Left lung (tissue), 10 donors: ENCODE measurements around the gene PAPPA. TPM values are rescaled to one million over a fixed set of nuclear protein-coding genes. Genes with fewer than 3 reads are reported as not detected.

ENCODE experiments used
- ATAC-seq: fragments of 200-7000 bp; cut with Tn5 transposase; one replicate; pipeline ENCODE4 v1.9.1; 2020; ENCODE audit warnings: moderate library complexity
- DNase-seq, 4 donors: peaks; one replicate each; pipeline ENCODE4 v3.0.0-alpha.2; 2013 to 2020
- H3K27ac ChIP-seq, 2 donors: fragments of 200-600 bp; sonication (generic) in 1 of 2; one replicate each; pipeline versions ENCODE4 v1.5.0 to v1.8.0; 2020 to 2021
- H3K27me3 ChIP-seq, 2 donors: fragments of 200-600 bp; sonication (generic) in 1 of 2; one replicate each; pipeline versions ENCODE4 v1.5.0 to v1.8.0; 2020 to 2021
- H3K36me3 ChIP-seq, 2 donors: fragments of 200-600 bp; sonication (generic) in 1 of 2; one replicate each; pipeline versions ENCODE4 v1.5.0 to v1.8.0; 2020 to 2021
- H3K4me1 ChIP-seq, 2 donors: fragments of 200-600 bp; one replicate each; pipeline ENCODE4 v1.8.0; 2021
- H3K4me3 ChIP-seq, 2 donors: fragments of 200-600 bp; sonication (generic) in 1 of 2; one replicate each; pipeline versions ENCODE4 v1.5.0 to v1.8.0; 2020 to 2021; ENCODE audit warnings: mild to moderate bottlenecking in 1 of 2
- H3K9me3 ChIP-seq, 2 donors: fragments of 200-600 bp; sonication (generic) in 1 of 2; one replicate each; pipeline versions ENCODE4 v1.5.0 to v1.8.0; 2020 to 2021
- intact Hi-C, 2 donors: fragments of 100-400 bp; cut with DNase I; formaldehyde crosslinking; loops; one replicate each; pipeline versions ENCODE4 v1.11.2 to v1.14.2; 2022
- polyA plus RNA-seq, 6 donors: library from polyadenylated mRNA; unstranded; fragments of 120-200 nt; gene quantifications; one replicate each; pipeline ENCODE4 v1.2.1, GENCODE V29; 2013; ENCODE audit not compliant: insufficient read length in 6 of 6
- total RNA-seq, 2 donors: library from RNA; stranded (reverse); fragmentation: NEBNext Ultra II Directional; extraction: Animal tissue kit (Norgen Biotek cat#: 25700); gene quantifications; one replicate each; pipeline ENCODE4 v1.2.1, GENCODE V29; 2021
- TF ChIP-seq, protein P1 (sequence below), 2 donors: fragments of 200-600 bp; sonication (generic) in 1 of 2; IDR thresholded peaks; one replicate each; pipeline versions ENCODE4 v1.5.0 to v1.8.0; 2021; ENCODE audit warnings: antibody characterized with exemption in 2 of 2
- donor health status: DM: no; HTN: yes; CAD: no.
- donor health status: DM: no; HTN: no; CAD: no.

Gene PAPPA
- total and polyA plus RNA-seq, 8 donors = 1.1 to 9.8 (median 1.3) TPM

GRCh38 chr9:116276651-116277121, 123.1 kb downstream of the PAPPA start:
- Histone ChIP-seq H3K27me3 (peaks cover 0 to 12% of the 10 kb centered on the region in 2 donors), H3K4me1 (no peaks in the 10 kb centered on the region), H3K27ac (no peak overlapping the region), H3K9me3 (no peaks in the 10 kb centered on the region), H3K36me3 (no peaks in the 10 kb centered on the region), H3K4me3 (no peak overlapping the region)
- ATAC-seq (no peak), DNase-seq (no peak)
- intact Hi-C loops = no loop called here
- TF ChIP-seq, protein P1, sequence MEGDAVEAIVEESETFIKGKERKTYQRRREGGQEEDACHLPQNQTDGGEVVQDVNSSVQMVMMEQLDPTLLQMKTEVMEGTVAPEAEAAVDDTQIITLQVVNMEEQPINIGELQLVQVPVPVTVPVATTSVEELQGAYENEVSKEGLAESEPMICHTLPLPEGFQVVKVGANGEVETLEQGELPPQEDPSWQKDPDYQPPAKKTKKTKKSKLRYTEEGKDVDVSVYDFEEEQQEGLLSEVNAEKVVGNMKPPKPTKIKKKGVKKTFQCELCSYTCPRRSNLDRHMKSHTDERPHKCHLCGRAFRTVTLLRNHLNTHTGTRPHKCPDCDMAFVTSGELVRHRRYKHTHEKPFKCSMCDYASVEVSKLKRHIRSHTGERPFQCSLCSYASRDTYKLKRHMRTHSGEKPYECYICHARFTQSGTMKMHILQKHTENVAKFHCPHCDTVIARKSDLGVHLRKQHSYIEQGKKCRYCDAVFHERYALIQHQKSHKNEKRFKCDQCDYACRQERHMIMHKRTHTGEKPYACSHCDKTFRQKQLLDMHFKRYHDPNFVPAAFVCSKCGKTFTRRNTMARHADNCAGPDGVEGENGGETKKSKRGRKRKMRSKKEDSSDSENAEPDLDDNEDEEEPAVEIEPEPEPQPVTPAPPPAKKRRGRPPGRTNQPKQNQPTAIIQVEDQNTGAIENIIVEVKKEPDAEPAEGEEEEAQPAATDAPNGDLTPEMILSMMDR (IDR thresholded peaks at IDR 0.05) = no peak

DNA sequence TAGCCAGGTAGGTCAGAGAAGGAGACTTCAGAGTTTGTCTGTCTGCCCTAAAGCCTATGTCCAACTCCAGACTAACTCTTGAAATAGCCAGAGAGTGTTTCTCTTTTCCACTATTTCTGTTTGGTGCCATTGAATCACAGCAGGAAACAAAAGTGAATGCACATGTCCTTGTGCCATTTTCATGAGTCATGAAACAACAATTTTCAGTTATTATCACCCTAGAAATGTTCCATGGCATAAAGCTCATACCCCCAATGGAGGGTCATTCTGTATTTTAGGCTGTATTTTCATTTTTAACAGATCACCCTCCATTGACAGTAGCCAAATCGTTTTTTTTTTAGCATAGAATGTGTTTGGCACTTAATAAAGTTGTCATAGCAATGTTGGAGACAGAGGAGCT, 124.7 kb downstream of the PAPPA start:
- Histone ChIP-seq H3K27ac (no peak overlapping the region), H3K4me1 (no peaks in the 10 kb centered on the region), H3K36me3 (no peaks in the 10 kb centered on the region), H3K27me3 (peaks cover 0 to 12% of the 10 kb centered on the region in 2 donors), H3K9me3 (no peaks in the 10 kb centered on the region), H3K4me3 (no peak overlapping the region)
- TF ChIP-seq, protein P1 (IDR thresholded peaks at IDR 0.05) = no peak
- ATAC-seq (no peak), DNase-seq (no peak)
- intact Hi-C loops = no loop called here

GRCh38 chr9:116279230-116279629, 125.6 kb downstream of the PAPPA start:
- TF ChIP-seq, protein P1 (IDR thresholded peaks at IDR 0.05) = no peak
- intact Hi-C loops = no loop called here
- Histone ChIP-seq H3K4me3 (no peak overlapping the region), H3K36me3 (no peaks in the 10 kb centered on the region), H3K27me3 (peaks cover 0 to 12% of the 10 kb centered on the region in 2 donors), H3K4me1 (no peaks in the 10 kb centered on the region), H3K9me3 (no peaks in the 10 kb centered on the region), H3K27ac (no peak overlapping the region)
- DNase-seq = no peak
- ATAC-seq = no peak

DNA sequence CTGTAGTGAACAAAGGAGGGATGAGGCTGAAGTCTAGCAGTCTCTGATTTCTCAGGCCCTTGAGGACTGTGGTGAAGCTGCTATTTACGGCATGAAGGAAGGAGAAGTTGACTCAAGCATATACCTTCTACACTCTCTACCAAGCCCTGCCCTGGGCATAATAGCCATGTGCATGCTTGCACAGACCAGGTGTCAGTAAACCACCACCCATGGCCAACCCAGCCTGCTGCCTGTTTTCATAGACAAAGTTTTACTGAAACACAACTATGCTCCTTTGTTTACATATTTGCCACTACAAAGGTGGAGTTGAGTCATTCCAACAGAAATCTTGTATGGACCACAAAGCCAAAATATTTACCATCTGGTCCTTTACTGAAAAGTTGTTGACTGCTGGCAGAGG, 126.9 kb downstream of the PAPPA start:
- DNase-seq = no peak
- no peak overlapping the region for H3K27ac ChIP-seq
- H3K4me1 ChIP-seq = no peaks in the 10 kb centered on the region
- no peaks in the 10 kb centered on the region for H3K9me3 ChIP-seq
- H3K36me3 ChIP-seq = no peaks in the 10 kb centered on the region
- no peak for ATAC-seq
- peaks cover 0 to 12% of the 10 kb centered on the region in 2 donors for H3K27me3 ChIP-seq
- TF ChIP-seq, protein P1 (IDR thresholded peaks at IDR 0.05) = no peak
- no peak overlapping the region for H3K4me3 ChIP-seq
- intact Hi-C loops = no loop called here

DNA sequence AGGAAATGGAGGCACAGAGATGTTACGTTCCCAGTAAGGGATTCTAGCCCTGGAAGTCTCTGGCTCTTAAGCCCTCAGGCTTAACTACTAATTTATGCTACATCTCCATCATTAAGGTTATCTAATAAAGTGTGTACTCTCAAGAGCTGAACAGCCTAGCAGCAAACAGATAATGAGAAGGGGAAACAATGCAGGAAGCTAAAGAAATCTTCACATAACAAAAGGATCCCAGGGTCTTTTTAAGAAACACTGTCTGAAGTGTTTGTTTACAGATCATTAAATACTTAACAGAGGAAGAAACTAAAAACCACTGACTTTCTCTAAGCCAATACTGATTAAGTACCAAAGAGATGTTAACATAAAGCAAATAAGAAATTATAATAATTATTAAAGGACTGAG, 129.0 kb downstream of the PAPPA start:
- intact Hi-C loops = no loop called here
- TF ChIP-seq, protein P1 (IDR thresholded peaks at IDR 0.05) = no peak
- peaks cover 0 to under 1% of the 10 kb centered on the region in 2 donors for H3K27me3 ChIP-seq
- no peak overlapping the region for H3K4me3 ChIP-seq
- no peaks in the 10 kb centered on the region for H3K36me3 ChIP-seq
- H3K27ac ChIP-seq = no peak overlapping the region
- H3K9me3 ChIP-seq = no peaks in the 10 kb centered on the region
- ATAC-seq (no peak), DNase-seq (no peak)
- H3K4me1 ChIP-seq = no peaks in the 10 kb centered on the region
